ENCODE measurements around the gene SNRNP27. TPM values are rescaled to one million over a fixed set of nuclear protein-coding genes. Genes with fewer than 3 reads are reported as not detected.

SNRNP27 gene
- total and polyA plus RNA-seq, 9 donors, result 31.6 to 69.0 (median 39.0) TPM

DNA sequence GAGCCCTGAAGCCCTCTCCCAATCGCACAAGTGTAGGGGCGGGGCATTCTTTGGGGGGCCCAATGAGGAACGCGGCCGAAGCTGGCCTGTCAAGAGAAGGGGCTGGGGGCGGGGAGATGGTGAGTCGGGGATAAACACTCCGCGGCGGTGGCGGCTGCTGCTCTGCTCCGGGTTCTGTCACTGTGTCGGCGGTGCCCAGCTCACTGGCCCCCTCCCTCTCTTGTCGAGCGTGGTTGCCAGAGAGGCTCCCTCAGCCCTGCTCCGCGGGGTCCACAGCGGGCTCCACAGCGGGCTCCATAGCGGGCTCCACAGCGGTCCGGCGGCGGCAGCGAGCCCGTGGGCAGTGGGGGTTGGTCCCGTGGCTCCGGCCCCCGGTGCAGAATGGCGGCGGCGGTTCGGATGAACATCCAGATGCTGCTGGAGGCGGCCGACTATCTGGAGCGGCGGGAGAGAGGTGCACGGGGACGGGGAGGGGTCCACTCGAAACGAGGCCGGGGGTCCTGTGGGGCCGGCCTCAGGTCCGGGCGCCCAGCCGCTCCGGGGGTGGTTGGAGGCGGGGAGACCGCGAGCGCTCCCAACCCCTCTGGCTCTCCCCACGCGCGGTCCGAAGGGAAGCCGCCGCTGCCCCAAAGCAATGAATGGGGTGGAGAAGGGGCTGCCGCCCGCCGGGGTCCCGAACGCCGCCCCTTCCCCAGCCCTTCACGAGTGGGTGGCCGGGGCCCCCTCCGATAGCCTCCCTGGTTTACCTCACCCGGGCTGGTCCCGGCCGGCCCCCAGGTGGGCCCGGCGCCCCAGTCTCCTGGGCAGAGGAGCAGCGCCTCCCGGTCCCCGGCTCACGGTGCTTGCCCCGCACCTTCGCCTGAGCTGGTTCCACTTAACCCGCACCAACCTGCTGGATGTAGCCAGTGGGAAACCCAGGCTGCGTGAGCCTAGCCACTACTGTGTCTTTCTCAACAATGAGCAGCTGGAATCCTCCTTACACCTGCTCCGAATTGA lies 21.5 kb downstream of the SNRNP27 start, which contains the start of gene MXD1:
MXD1 (plus strand) TSS at position 160 of the 996 bp plus-strand sequence; CDS start at position 382, 222 bp downstream.
- TF ChIP-seq POLR2A (IDR thresholded peaks at IDR 0.05) (peak; percentile 92), EP300 (IDR thresholded peaks at IDR 0.05) (no peak)
- TF ChIP-seq, protein P1, sequence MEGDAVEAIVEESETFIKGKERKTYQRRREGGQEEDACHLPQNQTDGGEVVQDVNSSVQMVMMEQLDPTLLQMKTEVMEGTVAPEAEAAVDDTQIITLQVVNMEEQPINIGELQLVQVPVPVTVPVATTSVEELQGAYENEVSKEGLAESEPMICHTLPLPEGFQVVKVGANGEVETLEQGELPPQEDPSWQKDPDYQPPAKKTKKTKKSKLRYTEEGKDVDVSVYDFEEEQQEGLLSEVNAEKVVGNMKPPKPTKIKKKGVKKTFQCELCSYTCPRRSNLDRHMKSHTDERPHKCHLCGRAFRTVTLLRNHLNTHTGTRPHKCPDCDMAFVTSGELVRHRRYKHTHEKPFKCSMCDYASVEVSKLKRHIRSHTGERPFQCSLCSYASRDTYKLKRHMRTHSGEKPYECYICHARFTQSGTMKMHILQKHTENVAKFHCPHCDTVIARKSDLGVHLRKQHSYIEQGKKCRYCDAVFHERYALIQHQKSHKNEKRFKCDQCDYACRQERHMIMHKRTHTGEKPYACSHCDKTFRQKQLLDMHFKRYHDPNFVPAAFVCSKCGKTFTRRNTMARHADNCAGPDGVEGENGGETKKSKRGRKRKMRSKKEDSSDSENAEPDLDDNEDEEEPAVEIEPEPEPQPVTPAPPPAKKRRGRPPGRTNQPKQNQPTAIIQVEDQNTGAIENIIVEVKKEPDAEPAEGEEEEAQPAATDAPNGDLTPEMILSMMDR (IDR thresholded peaks at IDR 0.05), result peak in 1 of 3 donors; percentile 17
- peak in 4 of 5 donors; percentile 15 to 99 (median 40) for DNase-seq
- no peaks in the 10 kb centered on the region for H3K9me3 ChIP-seq
- peak within 1 kb of the TSS; percentile 92 to 98 for H3K27ac ChIP-seq
- no peaks in the 10 kb centered on the region for H3K36me3 ChIP-seq
- peaks cover 2% of the 10 kb centered on the region for H3K4me1 ChIP-seq (ENCODE audit: insufficient read depth)
- no peaks in the 10 kb centered on the region for H3K27me3 ChIP-seq
- intact Hi-C loops (cut with DNase I), result loop anchor here (2.0 to 10.0 kb wide), 10 partner anchors 152 to 390 kb away; partner anchors contain the start of genes FAM136A (in 2 of the 4), PCBP1 (in 2 of the 4) and SNRPG (in 1 of the 4)
- H3K4me3 ChIP-seq, result peak within 1 kb of the TSS; percentile 81
- 1% methylated on average over 77 to 81 of the region's 81 CpGs for WGBS, 3 donors

- Histone ChIP-seq H3K27me3 (no peaks in the 10 kb centered on the region), H3K4me3 (peak overlapping the region; percentile 81), H3K36me3 (no peaks in the 10 kb centered on the region), H3K4me1 (ENCODE audit: insufficient read depth) (peaks cover 2% of the 10 kb centered on the region), H3K27ac (peak overlapping the region in 1 of 2 donors; percentile 88), H3K9me3 (no peaks in the 10 kb centered on the region)
- no peak for TF ChIP-seq POLR2A (IDR thresholded peaks at IDR 0.05)
- TF ChIP-seq, protein P1 (IDR thresholded peaks at IDR 0.05), result no peak
- TF ChIP-seq EP300 (IDR thresholded peaks at IDR 0.05), result no peak
- intact Hi-C loops (cut with DNase I), result loop anchor here (2.0 to 10.0 kb wide), 7 partner anchors 39 to 389 kb away; partner anchors contain the start of genes FAM136A (in 1 of the 4), PCBP1 (in 1 of the 4) and SNRPG (in 1 of the 4)
- no peak for DNase-seq
- WGBS, 3 donors, result 42 to 55% (median 43%) methylated on average over 2 of the region's 2 CpGs
Measured at GRCh38 chr2:69916106-69916505, 22.4 kb downstream of the SNRNP27 start.

DNA sequence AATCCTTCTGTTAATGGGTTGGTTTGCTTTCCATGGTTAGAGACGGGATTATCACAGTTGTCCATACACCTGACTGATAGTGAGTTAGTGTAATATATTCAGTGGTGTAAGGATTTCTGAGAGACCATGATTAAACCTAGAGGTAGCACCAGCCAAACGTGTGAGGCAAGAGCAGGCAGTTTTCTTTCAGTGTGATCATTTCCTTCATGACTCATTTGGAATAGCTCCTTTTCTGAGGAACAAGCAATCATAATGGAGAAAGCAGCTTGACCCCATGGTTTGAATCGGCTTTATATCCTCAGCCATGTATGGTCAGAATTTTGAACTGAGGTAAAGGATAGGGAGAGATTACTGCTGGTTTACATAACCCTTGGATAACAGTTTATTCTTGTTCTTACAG lies 24.1 kb downstream of the SNRNP27 start:
- 44 to 54% (median 45%) methylated on average over 3 of the region's 3 CpGs for WGBS, 3 donors
- peaks cover 2% of the 10 kb centered on the region for H3K4me1 ChIP-seq (ENCODE audit: insufficient read depth)
- H3K27ac ChIP-seq, result no peak overlapping the region
- H3K27me3 ChIP-seq, result no peaks in the 10 kb centered on the region
- no peaks in the 10 kb centered on the region for H3K36me3 ChIP-seq
- intact Hi-C loops (cut with DNase I), result loop anchor here (2.0 to 10.0 kb wide), 7 partner anchors 37 to 387 kb away; partner anchors contain the start of genes FAM136A (in 1 of the 4), PCBP1 (in 1 of the 4) and SNRPG (in 1 of the 4)
- DNase-seq, result no peak
- no peaks in the 10 kb centered on the region for H3K9me3 ChIP-seq
- no peak overlapping the region for H3K4me3 ChIP-seq
- TF ChIP-seq EP300 (IDR thresholded peaks at IDR 0.05), result no peak
- TF ChIP-seq, protein P1 (IDR thresholded peaks at IDR 0.05), result no peak
- no peak for TF ChIP-seq POLR2A (IDR thresholded peaks at IDR 0.05)

DNA sequence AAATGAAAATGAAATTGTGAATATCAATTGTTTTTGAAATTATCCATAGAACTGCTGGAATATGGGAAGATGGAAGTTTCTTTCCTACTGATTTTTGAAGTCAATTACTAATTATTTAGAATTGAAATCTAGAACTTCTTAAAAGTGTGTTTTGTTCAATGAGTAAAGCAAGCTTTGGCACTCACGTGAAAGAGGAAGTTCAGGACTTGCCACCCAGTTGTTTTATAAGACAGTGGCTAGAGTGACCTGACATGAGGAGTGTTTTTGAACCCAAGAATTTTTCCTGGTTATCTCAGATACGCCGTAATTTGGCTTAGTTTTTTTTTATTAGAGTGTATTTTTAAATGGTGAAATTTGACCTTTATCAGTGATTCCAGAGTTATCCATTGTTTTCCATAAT lies 24.6 kb downstream of the SNRNP27 start:
- DNase-seq, result no peak
- Histone ChIP-seq H3K27me3 (no peaks in the 10 kb centered on the region), H3K36me3 (no peaks in the 10 kb centered on the region), H3K27ac (no peak overlapping the region), H3K9me3 (no peaks in the 10 kb centered on the region), H3K4me3 (no peak overlapping the region), H3K4me1 (ENCODE audit: insufficient read depth) (peaks cover 2% of the 10 kb centered on the region)
- intact Hi-C loops (cut with DNase I), result loop anchor here (5.0 to 10.0 kb wide), 6 partner anchors 149 to 386 kb away; partner anchors contain the start of genes FAM136A (in 1 of the 4), PCBP1 (in 1 of the 4) and SNRPG (in 1 of the 4)
- 20 to 36% (median 35%) methylated on average over 3 of the region's 3 CpGs for WGBS, 3 donors
- no peak for TF ChIP-seq POLR2A (IDR thresholded peaks at IDR 0.05)
- TF ChIP-seq EP300 (IDR thresholded peaks at IDR 0.05), result no peak
- TF ChIP-seq, protein P1 (IDR thresholded peaks at IDR 0.05), result no peak

Data from ovary (tissue), 9 donors.